ENCODE measurements around the gene SPTBN1.

- TF ChIP-seq CTCF (conservative IDR thresholded peaks at IDR 0.05; ENCODE audit: low read depth in 2 of 2) (no peak), EZH2 (IDR thresholded peaks at IDR 0.05; ENCODE audit: low read depth, unreplicated experiment) (no peak), EZH2phosphoT487 (IDR thresholded peaks at IDR 0.05; ENCODE audit: unreplicated experiment) (no peak)
Observed at GRCh38 chr2:54618646-54619565, 162.8 kb downstream of the SPTBN1 start.

Measured in GM23338 (cell line).